SK-N-SH (cell line): ENCODE results near the gene MSRB2. TPM values are rescaled to one million over a fixed set of nuclear protein-coding genes. Genes with fewer than 3 reads are reported as not detected.

Source experiments
- CTCF ChIA-PET: fragments of 300-600, 350-600 bp; formaldehyde crosslinking; extraction: SDS; loops from one replicate; lab custom pipeline; 2021; lab: Yijun Ruan, JAX
- POLR2A ChIA-PET: fragments of 350-600 bp; sonication (Branson Sonifier 250); formaldehyde crosslinking; extraction: SDS; loops from one replicate; lab custom pipeline; 2020; ENCODE audit warnings: antibody characterized with exemption, inconsistent platforms; lab: Yijun Ruan, JAX
- DNase-seq: peaks from one replicate; pipeline ENCODE4 v3.0.0; 2012
- H2AFZ ChIP-seq: fragments of 200-600 bp; sonication (generic); 2 replicates; pipeline ENCODE4 v1.8.1; 2016; ENCODE audit warnings: antibody characterized with exemption, mild to moderate bottlenecking, low read depth
- H3F3A ChIP-seq: fragments of 200-600 bp; sonication (generic); replicated peaks from 2 replicates; pipeline ENCODE3; 2016; ENCODE audit warnings: antibody characterized with exemption, mild to moderate bottlenecking; ENCODE audit not compliant: insufficient read depth
- H3K27ac ChIP-seq, 2 experiments: fragments of 200-500 bp in 1 of 2; fragments of 200-600 bp in 1 of 2; sonication (Bioruptor generic) in 1 of 2; sonication (generic), shearing (Covaris generic) in 1 of 2; 2 replicates each; pipeline versions ENCODE4 v1.5.1 to v1.6.1; 2014 to 2016; ENCODE audit warnings: low read depth in 2 of 2, inconsistent platforms in 1 of 2, low read length in 1 of 2, mild to moderate bottlenecking in 1 of 2, mixed read lengths in 1 of 2
- H3K27me3 ChIP-seq: fragments of 200-600 bp; sonication (generic), shearing (Covaris generic); 2 replicates; pipeline ENCODE4 v1.6.1; 2016; ENCODE audit warnings: mixed run types; ENCODE audit not compliant: insufficient read depth
- H3K36me3 ChIP-seq, 2 experiments: fragments of 200-500 bp in 1 of 2; fragments of 200-600 bp in 1 of 2; sonication (Bioruptor generic) in 1 of 2; sonication (generic) in 1 of 2; replicated peaks in 1 of 2; 2 replicates each; pipeline versions ENCODE3 to v1.5.1; 2014 to 2016; ENCODE audit warnings: low read length in 1 of 2, mild to moderate bottlenecking in 1 of 2; ENCODE audit not compliant: insufficient read depth in 2 of 2, control insufficient read depth in 1 of 2
- H3K4me1 ChIP-seq, 2 experiments: fragments of 200-500 bp in 1 of 2; fragments of 200-600 bp in 1 of 2; sonication (Bioruptor generic) in 1 of 2; sonication (generic), shearing (Covaris generic) in 1 of 2; 2 replicates each; pipeline versions ENCODE4 v1.5.1 to v1.6.1; 2014 to 2016; ENCODE audit warnings: low read depth in 1 of 2, low read length in 1 of 2, mixed run types in 1 of 2; ENCODE audit not compliant: insufficient read depth in 2 of 2, control insufficient read depth in 1 of 2
- H3K4me2 ChIP-seq: fragments of 200-600 bp; sonication (generic), shearing (Covaris generic); 2 replicates; pipeline ENCODE4 v1.6.1; 2017; ENCODE audit warnings: mixed run types
- H3K4me3 ChIP-seq, 2 experiments: fragments of 200-500 bp in 1 of 2; fragments of 200-600 bp in 1 of 2; sonication (Bioruptor generic) in 1 of 2; sonication (generic), shearing (Covaris generic) in 1 of 2; 2 replicates each; pipeline versions ENCODE4 v1.5.1 to v1.8.1; 2014 to 2016; ENCODE audit warnings: low read depth in 2 of 2, inconsistent platforms in 1 of 2, low read length in 1 of 2, mild to moderate bottlenecking in 1 of 2, mixed read lengths in 1 of 2, moderate library complexity in 1 of 2
- H3K79me2 ChIP-seq: fragments of 200-600 bp; sonication (generic); 2 replicates; pipeline ENCODE4 v1.8.1; 2017; ENCODE audit warnings: mild to moderate bottlenecking; ENCODE audit not compliant: insufficient read depth
- H3K9ac ChIP-seq: fragments of 200-600 bp; sonication (generic); 2 replicates; pipeline ENCODE4 v1.6.1; 2017; ENCODE audit warnings: mixed run types
- H3K9me2 ChIP-seq: fragments of 200-600 bp; sonication (generic); 2 replicates; pipeline ENCODE4 v1.6.1; 2017; ENCODE audit warnings: mixed run types
- H3K9me3 ChIP-seq: fragments of 200-600 bp; sonication (generic); 2 replicates; pipeline ENCODE4 v1.6.1; 2017; ENCODE audit warnings: mixed run types, mild to moderate bottlenecking, moderate library complexity
- H4K20me1 ChIP-seq: fragments of 200-600 bp; sonication (generic); 2 replicates; pipeline ENCODE4 v1.6.1; 2017; ENCODE audit warnings: mild to moderate bottlenecking, mixed run types; ENCODE audit not compliant: insufficient read depth
- CHD2 ChIP-seq: fragments of 150-350 bp; IDR thresholded peaks from 2 replicates; pipeline ENCODE4 v1.6.1; 2018; ENCODE audit warnings: low read length; ENCODE audit not compliant: partially characterized antibody
- EP300 ChIP-seq, 2 experiments: IDR thresholded peaks; 2 replicates each; pipeline versions ENCODE4 v1.4.0 to v1.6.1; 2012; ENCODE audit warnings: borderline replicate concordance in 1 of 2, low read depth in 1 of 2, low read length in 1 of 2
- FOXJ3 ChIP-seq: sonication (generic); formaldehyde crosslinking; IDR thresholded peaks from 2 replicates; pipeline ENCODE4 v1.5.1; 2020; ENCODE audit warnings: mild to moderate bottlenecking, missing genetic modification reagents
- FOXM1 ChIP-seq: IDR thresholded peaks from 2 replicates; pipeline ENCODE4 v1.4.0; 2012; ENCODE audit warnings: low read depth, mild to moderate bottlenecking
- GATA2 ChIP-seq: sonication (generic); formaldehyde crosslinking; IDR thresholded peaks from 2 replicates; pipeline ENCODE4 v1.5.0; 2020; ENCODE audit warnings: mild to moderate bottlenecking, missing genetic modification reagents
- NFIC ChIP-seq: IDR thresholded peaks from 2 replicates; pipeline ENCODE4 v1.4.0; 2012; ENCODE audit warnings: borderline replicate concordance
- RFX5 ChIP-seq: IDR thresholded peaks from 2 replicates; pipeline ENCODE4 v1.6.1; 2012; ENCODE audit warnings: mild to moderate bottlenecking, improper control_type of control experiment, low read length
- TAF1 ChIP-seq: IDR thresholded peaks from 2 replicates; pipeline ENCODE4 v1.6.1; 2012; ENCODE audit warnings: low read depth, mild to moderate bottlenecking, low read length, moderate library complexity, borderline replicate concordance
- TEAD4 ChIP-seq: IDR thresholded peaks from 2 replicates; pipeline ENCODE4 v1.4.0; 2012; ENCODE audit warnings: mild to moderate bottlenecking, borderline replicate concordance; ENCODE audit not compliant: insufficient read depth
- YY1 ChIP-seq: IDR thresholded peaks from 2 replicates; pipeline ENCODE4 v1.4.0; 2012; ENCODE audit warnings: low read depth, mild to moderate bottlenecking
- WGBS: methylation state at CpG from one replicate; pipeline ENCODE4 v1.1.6; 2017; ENCODE audit warnings: low lambda C conversion rate; 5-methylcytosine and 5-hydroxymethylcytosine counted together
- polyA plus RNA-seq, 3 experiments: library from polyadenylated mRNA; depleted of rRNA; stranded (reverse); fragments of >200 nt; gene quantifications; 2 replicates each; pipeline ENCODE4 v1.2.3, GENCODE V29; 2012
- TF ChIP-seq, protein P1 (sequence below): IDR thresholded peaks from 2 replicates; pipeline ENCODE4 v1.6.1; 2012; ENCODE audit warnings: mild to moderate bottlenecking, low read depth, low read length, moderate library complexity
- TF ChIP-seq, protein P2 (sequence below): fragments of 150-350 bp; IDR thresholded peaks from 2 replicates; pipeline ENCODE4 v1.6.1; 2016; ENCODE audit warnings: mild to moderate bottlenecking, low read depth, low read length

The MSRB2 gene
- polyA plus RNA-seq, 1 of the 3 experiments (the other 2 are of a cell fraction) = 44.0 TPM

DNA sequence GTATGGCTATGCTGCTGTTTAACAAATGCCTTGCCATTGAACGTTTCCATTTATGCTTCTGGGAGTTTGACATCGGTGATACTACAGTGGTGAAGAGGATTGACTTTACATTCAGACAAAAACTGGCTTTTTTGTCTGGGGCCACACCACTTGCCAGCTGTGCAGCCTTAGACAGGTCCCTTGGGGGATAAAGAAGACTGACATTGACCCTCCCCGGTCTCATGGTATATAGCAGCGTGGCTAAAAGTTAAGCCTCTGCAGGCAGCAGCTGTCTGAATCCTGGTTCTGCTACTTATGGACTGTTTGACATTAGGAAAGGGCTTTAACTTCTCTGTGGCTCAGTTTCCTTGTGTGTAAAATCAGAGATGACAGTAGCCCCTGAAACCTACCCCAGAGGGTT is 54.7 kb downstream of the MSRB2 start:
- no peak for TF ChIP-seq EP300 (IDR thresholded peaks at IDR 0.05; ENCODE audit: borderline replicate concordance in 1 of 2, low read depth in 1 of 2, low read length in 1 of 2)
- CTCF ChIA-PET = interaction anchor here (1.0 to 1.1 kb wide), 3 partner anchors 8 to 376 kb away, joined by 3 read pairs; no protein-coding TSS in a partner anchor
- H3K9me3 ChIP-seq = no peaks in the 10 kb centered on the region
- no peaks in the 10 kb centered on the region for H4K20me1 ChIP-seq
- DNase-seq = no peak
- H3K4me1 ChIP-seq = no peaks in the 10 kb centered on the region
- POLR2A ChIA-PET = no interaction called here
- WGBS = 31% methylated on average over 4 of the region's 4 CpGs
- no peak overlapping the region for H2AFZ ChIP-seq
- no peaks in the 10 kb centered on the region for H3K27me3 ChIP-seq
- H3F3A ChIP-seq = no peaks in the 10 kb centered on the region
- no peaks in the 10 kb centered on the region for H3K79me2 ChIP-seq
- H3K9ac ChIP-seq = no peak overlapping the region
- no peak overlapping the region for H3K4me2 ChIP-seq
- no peak overlapping the region for H3K27ac ChIP-seq
- no peak overlapping the region for H3K4me3 ChIP-seq
- H3K36me3 ChIP-seq = no peaks in the 10 kb centered on the region
- H3K9me2 ChIP-seq = no peaks in the 10 kb centered on the region

DNA sequence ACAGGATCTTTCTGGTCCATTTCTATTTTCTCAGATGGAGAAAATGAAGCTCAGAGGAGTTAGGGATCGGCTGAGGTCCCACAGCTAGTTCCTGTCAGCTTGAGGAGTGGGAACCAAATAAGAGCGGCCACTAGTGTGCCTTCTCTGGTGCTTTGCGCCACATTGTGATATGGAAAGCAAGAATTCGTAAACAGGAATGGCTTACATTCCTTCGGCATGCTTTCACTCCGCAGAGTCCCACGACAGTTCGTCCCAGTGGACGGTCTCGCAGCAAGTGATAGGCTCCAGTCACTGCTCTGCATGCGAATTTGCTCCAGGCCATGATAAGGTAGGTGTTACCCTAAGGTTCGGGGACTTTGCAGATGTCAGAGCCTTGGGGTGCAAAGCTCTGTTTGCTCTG is 55.2 kb downstream of the MSRB2 start:
- Histone ChIP-seq H3K9me3 (no peaks in the 10 kb centered on the region), H3K4me2 (no peak overlapping the region), H3K4me1 (no peaks in the 10 kb centered on the region), H3K4me3 (no peak overlapping the region), H3K27me3 (no peaks in the 10 kb centered on the region), H3K36me3 (no peaks in the 10 kb centered on the region), H3K9me2 (no peaks in the 10 kb centered on the region), H2AFZ (no peak overlapping the region), H3K27ac (no peak overlapping the region), H4K20me1 (no peaks in the 10 kb centered on the region), H3K9ac (no peak overlapping the region), H3K79me2 (no peaks in the 10 kb centered on the region), H3F3A (no peaks in the 10 kb centered on the region)
- no peak for DNase-seq
- ChIA-PET POLR2A (interaction anchor here (0.6 kb wide), 1 partner anchor 27 kb away, joined by 3 read pairs; no protein-coding TSS in a partner anchor), CTCF (interaction anchor here (1.0 to 1.1 kb wide), 3 partner anchors 7 to 375 kb away, joined by 3 read pairs; no protein-coding TSS in a partner anchor)
- TF ChIP-seq FOXM1 (no peak), NFIC (no peak), TAF1 (no peak), FOXJ3 (no peak), GATA2 (no peak), CHD2 (no peak), YY1 (no peak), EP300 (IDR thresholded peaks at IDR 0.05; ENCODE audit: borderline replicate concordance in 1 of 2, low read depth in 1 of 2, low read length in 1 of 2) (no peak), TEAD4 (no peak), RFX5 (no peak)
- TF ChIP-seq, protein P1, sequence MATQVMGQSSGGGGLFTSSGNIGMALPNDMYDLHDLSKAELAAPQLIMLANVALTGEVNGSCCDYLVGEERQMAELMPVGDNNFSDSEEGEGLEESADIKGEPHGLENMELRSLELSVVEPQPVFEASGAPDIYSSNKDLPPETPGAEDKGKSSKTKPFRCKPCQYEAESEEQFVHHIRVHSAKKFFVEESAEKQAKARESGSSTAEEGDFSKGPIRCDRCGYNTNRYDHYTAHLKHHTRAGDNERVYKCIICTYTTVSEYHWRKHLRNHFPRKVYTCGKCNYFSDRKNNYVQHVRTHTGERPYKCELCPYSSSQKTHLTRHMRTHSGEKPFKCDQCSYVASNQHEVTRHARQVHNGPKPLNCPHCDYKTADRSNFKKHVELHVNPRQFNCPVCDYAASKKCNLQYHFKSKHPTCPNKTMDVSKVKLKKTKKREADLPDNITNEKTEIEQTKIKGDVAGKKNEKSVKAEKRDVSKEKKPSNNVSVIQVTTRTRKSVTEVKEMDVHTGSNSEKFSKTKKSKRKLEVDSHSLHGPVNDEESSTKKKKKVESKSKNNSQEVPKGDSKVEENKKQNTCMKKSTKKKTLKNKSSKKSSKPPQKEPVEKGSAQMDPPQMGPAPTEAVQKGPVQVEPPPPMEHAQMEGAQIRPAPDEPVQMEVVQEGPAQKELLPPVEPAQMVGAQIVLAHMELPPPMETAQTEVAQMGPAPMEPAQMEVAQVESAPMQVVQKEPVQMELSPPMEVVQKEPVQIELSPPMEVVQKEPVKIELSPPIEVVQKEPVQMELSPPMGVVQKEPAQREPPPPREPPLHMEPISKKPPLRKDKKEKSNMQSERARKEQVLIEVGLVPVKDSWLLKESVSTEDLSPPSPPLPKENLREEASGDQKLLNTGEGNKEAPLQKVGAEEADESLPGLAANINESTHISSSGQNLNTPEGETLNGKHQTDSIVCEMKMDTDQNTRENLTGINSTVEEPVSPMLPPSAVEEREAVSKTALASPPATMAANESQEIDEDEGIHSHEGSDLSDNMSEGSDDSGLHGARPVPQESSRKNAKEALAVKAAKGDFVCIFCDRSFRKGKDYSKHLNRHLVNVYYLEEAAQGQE = no peak
- TF ChIP-seq, protein P2, sequence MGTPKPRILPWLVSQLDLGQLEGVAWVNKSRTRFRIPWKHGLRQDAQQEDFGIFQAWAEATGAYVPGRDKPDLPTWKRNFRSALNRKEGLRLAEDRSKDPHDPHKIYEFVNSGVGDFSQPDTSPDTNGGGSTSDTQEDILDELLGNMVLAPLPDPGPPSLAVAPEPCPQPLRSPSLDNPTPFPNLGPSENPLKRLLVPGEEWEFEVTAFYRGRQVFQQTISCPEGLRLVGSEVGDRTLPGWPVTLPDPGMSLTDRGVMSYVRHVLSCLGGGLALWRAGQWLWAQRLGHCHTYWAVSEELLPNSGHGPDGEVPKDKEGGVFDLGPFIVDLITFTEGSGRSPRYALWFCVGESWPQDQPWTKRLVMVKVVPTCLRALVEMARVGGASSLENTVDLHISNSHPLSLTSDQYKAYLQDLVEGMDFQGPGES = no peak
- 61% methylated on average over 10 of the region's 12 CpGs for WGBS
